ENCODE measurements around the gene RTN4. TPM values are rescaled to one million over a fixed set of nuclear protein-coding genes. Genes with fewer than 3 reads are reported as not detected.

RTN4 gene
- total RNA-seq, 2 donors from 2014 or later, result 199 to 280 TPM

DNA sequence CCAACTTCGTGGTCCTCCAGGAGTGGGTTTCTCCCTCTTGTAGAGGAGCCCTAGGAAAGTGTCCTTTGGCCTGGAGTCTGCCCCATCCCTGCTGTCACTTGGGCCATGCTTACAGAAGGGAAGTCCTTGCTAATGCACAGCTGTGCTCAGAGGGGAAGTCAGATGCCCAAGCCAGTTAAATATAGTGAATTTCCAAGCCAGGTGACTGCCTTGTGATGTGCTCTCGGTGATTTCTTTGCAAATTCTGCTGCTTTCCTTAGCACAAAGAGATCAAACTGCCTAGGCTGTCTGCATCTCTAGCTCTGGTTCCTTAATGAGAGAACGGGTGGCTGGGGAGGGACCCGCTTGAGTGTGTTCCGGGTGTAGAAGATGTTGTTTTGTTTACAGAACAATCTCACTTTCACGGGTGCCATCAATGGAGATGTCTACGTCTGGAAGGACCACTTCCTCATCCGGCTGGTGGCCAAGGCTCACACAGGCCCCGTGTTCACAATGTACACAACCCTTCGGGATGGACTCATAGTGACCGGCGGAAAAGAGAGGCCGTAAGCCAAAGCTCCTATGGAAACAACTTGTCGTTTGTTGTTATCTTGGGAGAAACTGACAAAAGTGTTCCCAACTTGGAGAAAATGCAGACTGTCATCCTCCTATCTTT lies 91.4 kb downstream of the RTN4 start:
- DNase-seq, result no peak
- Histone ChIP-seq H3K27me3 (no peaks in the 10 kb centered on the region), H3K27ac (no peak overlapping the region), H3K9ac (ENCODE audit: low read depth in 2 of 2, low read length in 2 of 2) (no peak overlapping the region), H3K36me3 (no peaks in the 10 kb centered on the region), H3K4me1 (no peaks in the 10 kb centered on the region), H3K9me3 (no peaks in the 10 kb centered on the region), H3K4me3 (no peak overlapping the region)
- TF ChIP-seq, protein P1, sequence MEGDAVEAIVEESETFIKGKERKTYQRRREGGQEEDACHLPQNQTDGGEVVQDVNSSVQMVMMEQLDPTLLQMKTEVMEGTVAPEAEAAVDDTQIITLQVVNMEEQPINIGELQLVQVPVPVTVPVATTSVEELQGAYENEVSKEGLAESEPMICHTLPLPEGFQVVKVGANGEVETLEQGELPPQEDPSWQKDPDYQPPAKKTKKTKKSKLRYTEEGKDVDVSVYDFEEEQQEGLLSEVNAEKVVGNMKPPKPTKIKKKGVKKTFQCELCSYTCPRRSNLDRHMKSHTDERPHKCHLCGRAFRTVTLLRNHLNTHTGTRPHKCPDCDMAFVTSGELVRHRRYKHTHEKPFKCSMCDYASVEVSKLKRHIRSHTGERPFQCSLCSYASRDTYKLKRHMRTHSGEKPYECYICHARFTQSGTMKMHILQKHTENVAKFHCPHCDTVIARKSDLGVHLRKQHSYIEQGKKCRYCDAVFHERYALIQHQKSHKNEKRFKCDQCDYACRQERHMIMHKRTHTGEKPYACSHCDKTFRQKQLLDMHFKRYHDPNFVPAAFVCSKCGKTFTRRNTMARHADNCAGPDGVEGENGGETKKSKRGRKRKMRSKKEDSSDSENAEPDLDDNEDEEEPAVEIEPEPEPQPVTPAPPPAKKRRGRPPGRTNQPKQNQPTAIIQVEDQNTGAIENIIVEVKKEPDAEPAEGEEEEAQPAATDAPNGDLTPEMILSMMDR (IDR thresholded peaks at IDR 0.05), result no peak
- intact Hi-C loops (cut with DNase I), result no loop called here

DNA sequence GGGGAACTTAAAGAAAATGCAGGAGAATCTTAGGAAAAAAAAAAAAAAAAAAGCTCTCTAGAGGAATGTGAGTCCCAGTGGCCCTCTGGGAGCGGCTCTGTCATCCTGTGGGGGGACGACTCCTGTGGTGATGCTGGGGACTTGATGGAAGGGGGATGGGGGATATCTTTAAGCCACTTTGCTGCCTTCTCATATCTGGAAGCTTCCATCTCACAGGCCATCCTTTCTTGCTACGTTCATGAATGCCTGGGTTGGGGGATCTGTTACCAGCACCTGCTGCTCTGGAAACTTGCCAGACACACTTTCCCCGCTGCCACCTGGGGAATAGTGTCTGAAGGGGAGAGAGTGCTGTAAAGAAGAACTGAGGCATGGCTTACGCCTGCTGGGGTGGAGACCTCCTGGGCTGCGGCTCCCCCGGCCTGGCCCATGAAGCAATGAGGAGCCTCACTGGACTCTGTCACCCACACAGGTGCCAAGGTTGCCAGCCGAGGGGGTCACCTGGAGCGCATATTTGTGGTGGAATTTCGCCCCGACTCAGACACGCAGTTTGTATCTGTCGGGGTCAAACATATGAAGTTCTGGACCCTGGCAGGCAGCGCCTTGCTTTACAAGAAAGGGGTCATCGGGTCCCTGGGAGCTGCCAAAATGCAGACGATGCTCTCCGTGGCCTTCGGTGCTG lies 92.8 kb downstream of the RTN4 start:
- intact Hi-C loops (cut with DNase I), result no loop called here
- no peaks in the 10 kb centered on the region for H3K27me3 ChIP-seq
- no peak overlapping the region for H3K9ac ChIP-seq (ENCODE audit: low read depth in 2 of 2, low read length in 2 of 2)
- no peaks in the 10 kb centered on the region for H3K4me1 ChIP-seq
- no peaks in the 10 kb centered on the region for H3K9me3 ChIP-seq
- H3K36me3 ChIP-seq, result no peaks in the 10 kb centered on the region
- TF ChIP-seq, protein P1 (IDR thresholded peaks at IDR 0.05), result no peak
- no peak overlapping the region for H3K27ac ChIP-seq
- H3K4me3 ChIP-seq, result no peak overlapping the region
- DNase-seq, result no peak

DNA sequence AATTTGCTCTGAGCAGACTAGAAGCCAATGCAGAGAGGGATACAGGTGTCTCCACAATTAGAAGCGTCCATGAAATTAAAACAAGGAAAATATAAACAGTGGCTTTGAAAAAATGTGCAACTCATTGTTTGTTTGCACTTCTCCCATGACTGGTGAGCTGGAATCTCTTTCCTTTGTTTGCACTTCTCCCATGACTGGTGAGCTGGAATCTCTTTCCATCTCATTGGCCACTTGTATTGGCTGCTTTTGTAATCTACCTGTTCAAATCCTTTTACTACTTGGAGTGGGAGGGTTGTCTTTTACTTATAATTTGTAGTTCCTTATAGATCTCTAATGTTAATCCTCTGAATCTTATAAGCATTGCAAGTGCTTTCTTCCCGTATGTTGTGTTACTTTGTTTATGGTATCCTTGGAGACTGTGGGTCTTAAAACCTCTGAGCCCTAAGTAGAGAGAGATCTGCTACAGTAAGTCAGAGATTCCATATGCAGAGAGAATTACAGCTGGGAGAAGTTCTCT lies 94.1 kb downstream of the RTN4 start:
- Histone ChIP-seq H3K27ac (no peak overlapping the region), H3K9ac (ENCODE audit: low read depth in 2 of 2, low read length in 2 of 2) (no peak overlapping the region), H3K4me1 (no peaks in the 10 kb centered on the region), H3K4me3 (no peak overlapping the region), H3K36me3 (no peaks in the 10 kb centered on the region), H3K27me3 (no peaks in the 10 kb centered on the region), H3K9me3 (no peaks in the 10 kb centered on the region)
- DNase-seq, result no peak
- TF ChIP-seq, protein P1 (IDR thresholded peaks at IDR 0.05), result no peak
- intact Hi-C loops (cut with DNase I), result no loop called here

DNA sequence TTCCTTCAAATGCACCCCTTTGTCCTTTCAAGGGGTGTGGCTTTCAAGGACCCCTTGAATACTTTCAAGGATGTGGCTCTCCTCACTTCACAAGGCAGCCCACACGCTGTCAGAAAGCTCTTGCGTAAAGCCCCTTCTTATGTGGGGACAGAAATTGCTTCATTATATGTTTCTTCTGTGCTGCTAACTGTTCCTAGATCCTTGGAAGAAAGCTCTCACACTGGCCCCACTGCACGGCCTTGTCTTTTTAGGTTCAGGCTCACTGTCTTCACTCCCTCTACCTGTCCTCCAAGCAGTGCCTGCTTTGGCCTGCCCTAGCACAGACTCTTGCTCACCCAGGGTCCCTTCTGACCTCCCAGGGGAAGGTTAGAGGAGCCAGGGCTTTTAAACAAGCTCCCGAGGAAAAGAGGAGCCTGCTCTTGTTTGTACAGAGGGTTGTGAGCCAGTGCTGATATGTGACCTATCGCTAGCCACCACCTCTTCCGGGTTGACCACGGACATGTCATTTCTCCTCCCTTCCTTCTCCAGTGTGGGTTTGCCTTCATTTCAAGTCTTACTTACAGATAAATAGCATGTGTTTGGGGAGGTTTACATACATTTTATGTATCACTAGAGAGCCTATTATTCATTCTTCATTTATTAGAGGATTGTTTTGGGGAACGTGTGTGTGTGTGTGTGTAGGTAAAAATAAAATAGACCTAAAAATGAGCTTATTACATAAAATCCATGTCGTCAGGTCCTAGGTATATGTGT lies 94.7 kb downstream of the RTN4 start:
- TF ChIP-seq, protein P1 (IDR thresholded peaks at IDR 0.05), result no peak
- no peak overlapping the region for H3K9ac ChIP-seq (ENCODE audit: low read depth in 2 of 2, low read length in 2 of 2)
- no peak overlapping the region for H3K27ac ChIP-seq
- no peak overlapping the region for H3K4me3 ChIP-seq
- H3K4me1 ChIP-seq, result no peaks in the 10 kb centered on the region
- H3K27me3 ChIP-seq, result no peaks in the 10 kb centered on the region
- DNase-seq, result no peak
- no peaks in the 10 kb centered on the region for H3K36me3 ChIP-seq
- intact Hi-C loops (cut with DNase I), result no loop called here
- H3K9me3 ChIP-seq, result no peaks in the 10 kb centered on the region

DNA sequence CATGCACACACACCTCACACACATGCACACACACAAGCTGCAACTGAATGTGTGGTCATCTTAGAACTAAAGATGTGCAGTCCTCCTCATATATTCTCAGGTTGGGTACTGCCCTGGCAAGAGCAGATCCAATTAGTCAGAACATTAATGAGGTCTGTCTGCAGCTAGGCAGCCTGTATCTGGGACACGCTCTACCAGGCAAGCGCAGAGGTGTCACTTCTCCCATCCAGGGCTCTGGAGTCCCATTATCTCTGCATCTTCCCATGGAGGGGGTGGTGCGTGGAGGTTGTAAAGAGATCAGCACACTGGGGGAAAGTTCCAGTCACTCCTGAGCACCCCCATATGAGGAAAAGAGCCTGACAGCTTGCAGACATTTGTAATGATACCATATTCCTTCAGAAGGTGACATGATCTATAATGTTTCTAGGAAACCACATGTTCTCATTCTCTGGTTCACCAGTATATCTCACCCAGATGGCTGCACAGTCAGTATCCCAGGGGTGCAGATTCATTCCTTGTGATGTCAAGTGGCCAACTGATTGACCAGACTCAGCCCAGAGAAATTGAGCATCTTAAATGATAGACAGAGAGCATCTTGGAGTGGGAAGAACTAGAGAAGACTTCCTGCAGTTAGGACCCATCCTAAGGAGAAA lies 95.4 kb downstream of the RTN4 start:
- no peaks in the 10 kb centered on the region for H3K36me3 ChIP-seq
- H3K9ac ChIP-seq (ENCODE audit: low read depth in 2 of 2, low read length in 2 of 2), result no peak overlapping the region

More for the DNA sequence above, 95.4 kb downstream of the RTN4 start:
- TF ChIP-seq, protein P1 (IDR thresholded peaks at IDR 0.05), result no peak
- Histone ChIP-seq H3K27ac (no peak overlapping the region), H3K9me3 (no peaks in the 10 kb centered on the region), H3K27me3 (no peaks in the 10 kb centered on the region), H3K4me3 (no peak overlapping the region), H3K4me1 (no peaks in the 10 kb centered on the region)
- intact Hi-C loops (cut with DNase I), result no loop called here
- DNase-seq, result no peak
